Activated CD8-positive, alpha-beta memory T cell treated with anti-CD3 and anti-CD28 coated beads, Interleukin-2, amount 50 U/mL, for 24 hours (primary cell): ENCODE measurements around the gene NEIL3.

Source experiments
- DNase-seq: peaks from one replicate; pipeline ENCODE4 v3.0.0-alpha.2; 2020; ENCODE audit errors: extremely low read depth

NEIL3 gene

GRCh38 chr4:177371461-177371860, 61.8 kb downstream of the NEIL3 start:
- DNase-seq, result no peak

DNA sequence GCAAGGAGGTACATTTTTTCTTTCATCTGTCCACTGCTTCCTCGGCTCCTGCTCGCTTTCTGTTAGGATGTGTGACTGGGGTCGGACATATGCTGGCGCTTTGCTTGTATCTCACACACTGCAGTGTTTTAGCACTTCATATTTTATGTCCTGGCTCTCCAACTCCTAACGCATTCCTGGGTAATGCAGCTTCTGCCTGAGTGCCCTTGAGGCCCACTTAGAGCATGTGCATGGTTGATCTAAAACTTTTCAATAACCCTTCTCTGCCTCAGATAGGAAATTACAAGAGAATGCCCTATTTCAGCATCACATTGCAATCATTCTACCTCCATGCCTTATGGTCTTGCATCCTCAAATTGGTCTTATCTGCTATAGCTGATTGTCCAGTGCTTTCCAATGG, 65.3 kb downstream of the NEIL3 start:
- DNase-seq, result no peak

- no peak for DNase-seq
Observed at GRCh38 chr4:177375372-177375771, 65.7 kb downstream of the NEIL3 start.

DNA sequence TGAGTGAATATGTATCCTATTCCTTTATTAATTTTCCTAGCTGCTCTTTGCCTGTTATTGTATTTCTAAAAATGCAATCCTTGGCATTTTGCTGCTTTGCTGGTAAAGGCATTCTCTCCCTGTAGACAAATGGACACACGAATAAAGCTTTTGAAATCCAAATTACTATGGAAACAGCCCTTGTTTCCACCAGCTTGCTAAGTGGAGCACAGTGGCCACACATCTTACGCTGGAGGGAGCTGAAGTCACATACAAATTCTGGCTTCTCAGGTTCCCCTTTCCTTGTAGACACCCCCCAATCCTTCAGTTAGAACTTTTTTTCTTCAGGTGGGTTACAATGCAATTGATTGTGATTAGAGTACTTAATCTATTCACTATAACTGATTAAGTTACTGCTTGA, 66.3 kb downstream of the NEIL3 start:
- DNase-seq, result no peak

- no peak for DNase-seq
Observed at GRCh38 chr4:177380730-177381287, 71.1 kb downstream of the NEIL3 start.

- no peak for DNase-seq
Observed at GRCh38 chr4:177381762-177382310, 72.2 kb downstream of the NEIL3 start.

DNA sequence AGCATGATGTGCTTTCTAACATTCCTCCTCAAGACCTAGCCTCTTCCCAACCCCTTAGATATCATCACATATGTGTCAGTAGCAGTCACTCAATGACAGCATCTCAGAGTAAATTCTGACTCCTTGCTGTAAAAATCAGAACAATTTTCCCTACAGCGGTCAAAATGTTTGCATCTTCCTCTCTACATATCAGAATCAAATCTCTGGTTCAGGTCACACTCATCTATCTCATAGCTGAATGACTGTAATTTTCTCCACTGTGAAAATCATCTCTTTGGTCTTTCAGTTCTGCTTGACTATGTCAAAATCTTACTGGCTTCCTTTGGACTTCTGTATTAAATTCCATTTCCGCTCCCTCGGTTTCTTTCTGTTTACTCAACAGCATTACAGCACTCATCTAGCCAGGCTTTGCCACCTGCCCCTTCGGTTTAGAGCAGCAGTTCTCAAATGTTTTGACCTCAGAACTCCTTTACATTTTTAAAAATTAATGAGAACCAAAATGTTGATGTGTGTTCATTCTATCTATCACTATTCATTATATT, 75.3 kb downstream of the NEIL3 start:
- DNase-seq, result no peak

DNA sequence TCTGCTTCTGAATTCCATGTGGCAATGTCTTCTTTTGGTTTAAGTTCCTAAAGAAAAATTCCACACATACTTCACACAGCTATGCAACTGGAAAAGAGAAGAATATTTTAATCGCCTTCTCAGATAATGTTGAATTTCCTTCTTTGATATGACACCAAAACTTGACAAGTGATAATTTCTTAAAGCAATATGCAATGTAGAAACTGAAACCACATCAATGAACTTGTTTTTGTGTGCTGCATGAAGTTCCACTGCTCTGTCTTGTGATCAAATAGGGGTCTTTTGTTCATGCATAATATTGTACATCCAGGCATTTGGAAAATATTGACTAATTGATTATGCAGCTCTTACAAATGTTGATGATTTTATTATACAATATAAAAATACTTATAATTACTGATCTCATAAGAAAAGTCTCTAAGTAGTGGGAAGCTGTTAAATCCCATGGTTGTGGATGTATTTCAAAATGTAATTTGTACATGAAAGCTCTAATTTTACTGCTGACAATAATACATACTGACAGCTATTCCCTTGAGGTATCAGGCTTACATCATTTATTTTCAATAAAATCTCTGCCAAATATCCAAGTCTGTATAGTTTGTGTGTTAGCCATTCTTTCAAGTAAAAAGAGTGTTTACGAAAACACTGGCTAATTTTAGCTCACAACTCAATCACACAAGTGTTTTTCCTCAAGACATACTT, 76.1 kb downstream of the NEIL3 start:
- DNase-seq, result no peak

GRCh38 chr4:177386278-177386815, 76.7 kb downstream of the NEIL3 start:
- no peak for DNase-seq

GRCh38 chr4:177391287-177391686, 81.6 kb downstream of the NEIL3 start:
- no peak for DNase-seq

GRCh38 chr4:177391953-177392352, 82.3 kb downstream of the NEIL3 start:
- DNase-seq, result no peak

- DNase-seq, result no peak
Observed at GRCh38 chr4:177393236-177393635, 83.6 kb downstream of the NEIL3 start.

DNA sequence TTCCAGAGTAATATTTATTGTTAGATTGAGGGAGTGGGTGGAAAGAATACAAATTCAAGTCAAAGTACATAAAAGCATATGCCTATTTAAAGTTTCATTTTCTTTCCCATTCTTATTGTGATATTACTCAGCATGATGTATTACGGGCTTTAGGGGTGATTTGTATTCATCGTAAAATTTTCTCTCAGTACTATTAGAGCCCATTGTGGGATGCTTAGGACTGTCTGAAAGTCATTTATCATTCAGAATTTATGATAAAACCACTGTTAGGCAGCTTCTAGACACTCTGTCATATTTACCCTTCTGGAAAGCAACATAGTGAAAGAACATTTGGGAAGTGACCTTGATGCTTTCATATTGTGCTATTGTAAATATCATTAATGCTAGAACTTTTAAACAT, 86.7 kb downstream of the NEIL3 start:
- no peak for DNase-seq

GRCh38 chr4:177400030-177400429, 90.4 kb downstream of the NEIL3 start:
- DNase-seq, result no peak

DNA sequence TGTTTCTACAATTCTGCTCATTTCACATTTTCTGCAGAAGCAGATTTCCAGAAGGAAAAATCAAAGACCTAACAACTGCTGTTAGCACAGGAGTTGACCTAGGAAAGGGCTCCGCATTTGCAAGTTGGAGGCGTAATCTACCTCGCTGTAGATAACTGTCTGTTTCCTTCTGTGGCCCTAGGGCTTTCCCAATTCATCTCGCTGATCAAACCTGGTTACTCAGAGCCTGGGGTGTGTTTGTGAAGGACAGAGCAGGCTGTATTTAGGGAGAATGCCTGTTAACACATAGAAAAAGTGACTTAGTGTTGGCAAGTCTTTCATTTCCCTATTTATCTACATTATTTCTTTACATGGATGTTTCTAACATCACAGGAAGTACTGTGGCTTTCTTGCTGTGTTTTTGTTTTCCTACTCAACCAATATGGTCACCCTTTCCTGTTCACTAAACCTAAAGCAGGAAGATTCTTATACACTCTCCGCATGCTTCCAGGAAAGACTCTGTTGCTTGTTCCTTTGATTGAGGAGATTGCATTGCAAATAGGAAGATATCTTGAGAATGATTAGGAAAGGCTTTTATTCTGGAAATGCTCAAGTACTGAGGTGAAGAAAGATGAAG, 92.1 kb downstream of the NEIL3 start:
- DNase-seq, result no peak

- DNase-seq, result no peak
Observed at GRCh38 chr4:177403746-177404145, 94.1 kb downstream of the NEIL3 start.

DNA sequence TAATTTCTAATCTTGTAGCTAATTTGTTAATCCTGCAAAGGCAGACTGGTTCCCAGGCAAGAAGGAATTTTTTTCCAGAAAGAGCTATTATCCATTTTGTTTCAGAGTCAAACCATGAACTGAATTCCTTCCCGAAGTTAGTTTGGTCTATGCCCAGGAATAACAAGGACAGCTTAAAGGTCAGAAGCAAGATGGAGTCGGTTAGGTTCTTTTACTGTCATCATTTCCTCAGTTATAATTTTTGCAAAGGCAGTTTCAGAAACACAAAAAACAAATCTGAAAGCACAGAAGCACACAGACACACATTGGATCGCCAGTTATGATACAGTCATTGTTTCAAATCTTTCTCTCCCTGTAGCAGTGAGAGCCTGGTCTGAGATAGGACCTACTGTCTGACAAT, 94.7 kb downstream of the NEIL3 start:
- DNase-seq, result no peak

DNA sequence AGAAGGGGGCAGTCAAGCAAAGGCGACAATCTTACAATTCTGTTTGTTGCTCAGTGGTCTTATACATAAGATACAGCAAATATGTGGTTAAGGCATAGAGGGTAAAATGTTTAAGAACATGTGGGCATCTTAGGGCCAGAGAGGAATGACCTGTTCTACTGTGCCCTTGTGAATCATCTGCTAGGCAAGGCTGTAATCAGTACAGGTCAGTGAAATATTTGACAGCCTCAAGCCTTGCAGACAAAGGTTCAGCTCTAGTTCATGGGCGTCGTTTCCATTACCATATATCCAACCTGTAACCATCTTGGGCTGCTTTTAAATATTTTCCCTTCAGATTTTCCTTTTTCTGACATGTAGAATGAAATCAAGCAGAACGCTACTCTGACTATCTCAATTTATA, 95.3 kb downstream of the NEIL3 start:
- no peak for DNase-seq

DNA sequence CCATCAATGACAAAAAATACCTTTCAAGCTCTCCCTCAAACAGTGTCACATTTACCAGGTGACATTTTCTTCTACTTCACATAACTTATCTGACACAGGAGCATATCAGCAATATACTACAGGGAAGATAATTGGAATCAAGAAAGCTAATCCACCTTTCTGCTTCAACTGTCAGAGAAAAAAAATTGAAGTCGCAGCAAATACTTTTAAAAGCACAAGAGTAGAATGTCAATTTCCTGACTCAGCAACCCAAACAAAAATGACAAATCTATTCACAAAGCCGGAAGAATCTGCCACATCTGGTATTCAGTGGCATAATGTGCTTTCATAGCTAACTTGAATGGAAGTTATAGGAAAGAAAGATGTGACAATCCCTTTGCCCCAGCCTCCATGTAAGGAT, 95.8 kb downstream of the NEIL3 start:
- no peak for DNase-seq

DNA sequence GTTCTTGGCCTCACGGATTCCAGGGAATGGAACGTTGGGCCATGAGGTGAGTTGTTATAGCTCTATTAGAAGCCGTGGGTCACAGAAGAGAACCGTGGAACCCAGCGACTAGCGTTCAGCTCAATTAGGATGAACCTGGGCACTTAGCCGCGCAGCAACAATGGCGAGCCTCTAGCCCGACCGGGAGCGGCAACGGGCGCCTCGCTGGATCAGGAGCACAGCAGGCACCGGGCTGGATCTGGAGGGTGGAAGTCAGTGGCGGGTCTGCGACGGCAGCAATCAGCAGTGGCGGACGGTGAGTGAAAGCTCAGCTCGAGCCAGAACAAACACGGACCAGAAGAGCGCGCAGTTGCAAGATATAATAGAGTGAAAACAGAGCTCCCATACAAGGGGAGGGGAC, 98.3 kb downstream of the NEIL3 start:
- DNase-seq, result no peak

DNA sequence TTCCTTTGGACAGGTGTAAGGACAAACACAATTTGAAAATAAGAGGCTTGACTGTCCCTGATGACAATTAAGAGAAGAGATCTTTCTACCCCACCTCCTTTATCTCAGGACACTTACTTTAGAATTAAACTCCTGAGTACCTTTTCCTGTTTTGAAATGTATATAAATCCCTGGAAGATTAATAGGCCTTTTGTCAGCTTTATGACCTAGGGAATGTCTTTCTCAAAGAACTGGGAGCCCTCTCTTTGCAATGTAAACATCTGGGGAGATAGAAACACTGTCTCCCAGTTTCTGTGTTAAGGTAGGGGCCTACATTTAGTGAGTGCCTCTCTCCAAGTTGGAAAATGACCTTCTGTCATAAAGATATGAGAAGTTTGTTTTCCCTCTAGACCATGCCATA, 100.9 kb downstream of the NEIL3 start:
- no peak for DNase-seq

- no peak for DNase-seq
Observed at GRCh38 chr4:177411996-177412395, 102.3 kb downstream of the NEIL3 start.
